Testis (tissue), 2 donors: ENCODE results near the gene SPIRE1.

Source experiments
- POLR2A ChIP-seq: fragments of 450-650 bp; IDR thresholded peaks from one replicate; pipeline ENCODE4 v1.6.1; 2017; ENCODE audit warnings: antibody characterized with exemption, mild to moderate bottlenecking, moderate library complexity
- TF ChIP-seq, protein P1 (sequence below), 3 experiments: fragments of 450-650 bp in 2 of 3; fragments of 200-600 bp in 1 of 3; sonication (generic) in 1 of 3; IDR thresholded peaks; one replicate each; pipeline ENCODE4 v1.5.1; 2016 to 2019; ENCODE audit warnings: antibody characterized with exemption in 3 of 3, mild to moderate bottlenecking in 2 of 3, moderate library complexity in 1 of 3

DNA sequence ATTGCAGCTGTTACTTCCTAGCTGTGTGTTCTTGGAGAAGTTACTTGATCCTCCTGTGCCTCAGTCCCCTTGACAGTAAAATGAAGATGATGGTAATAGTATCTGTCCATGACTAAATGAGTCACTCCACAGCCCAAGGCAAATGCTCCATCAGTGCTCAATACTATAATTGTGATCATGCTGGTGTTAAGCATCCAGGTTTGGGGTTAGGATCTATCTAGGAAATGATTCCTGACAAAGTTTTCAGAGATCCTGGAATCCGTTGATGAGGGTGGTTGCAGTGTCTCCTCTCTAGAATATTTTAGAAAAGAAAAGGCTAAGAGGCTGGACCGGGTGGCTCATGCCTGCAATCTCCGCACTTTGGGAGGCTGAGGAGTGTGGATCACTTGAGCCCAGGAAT lies 252.8 kb downstream of the SPIRE1 start:
- no peak for TF ChIP-seq POLR2A
- TF ChIP-seq, protein P1, sequence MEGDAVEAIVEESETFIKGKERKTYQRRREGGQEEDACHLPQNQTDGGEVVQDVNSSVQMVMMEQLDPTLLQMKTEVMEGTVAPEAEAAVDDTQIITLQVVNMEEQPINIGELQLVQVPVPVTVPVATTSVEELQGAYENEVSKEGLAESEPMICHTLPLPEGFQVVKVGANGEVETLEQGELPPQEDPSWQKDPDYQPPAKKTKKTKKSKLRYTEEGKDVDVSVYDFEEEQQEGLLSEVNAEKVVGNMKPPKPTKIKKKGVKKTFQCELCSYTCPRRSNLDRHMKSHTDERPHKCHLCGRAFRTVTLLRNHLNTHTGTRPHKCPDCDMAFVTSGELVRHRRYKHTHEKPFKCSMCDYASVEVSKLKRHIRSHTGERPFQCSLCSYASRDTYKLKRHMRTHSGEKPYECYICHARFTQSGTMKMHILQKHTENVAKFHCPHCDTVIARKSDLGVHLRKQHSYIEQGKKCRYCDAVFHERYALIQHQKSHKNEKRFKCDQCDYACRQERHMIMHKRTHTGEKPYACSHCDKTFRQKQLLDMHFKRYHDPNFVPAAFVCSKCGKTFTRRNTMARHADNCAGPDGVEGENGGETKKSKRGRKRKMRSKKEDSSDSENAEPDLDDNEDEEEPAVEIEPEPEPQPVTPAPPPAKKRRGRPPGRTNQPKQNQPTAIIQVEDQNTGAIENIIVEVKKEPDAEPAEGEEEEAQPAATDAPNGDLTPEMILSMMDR (IDR thresholded peaks at IDR 0.05), result no peak
